Testis (tissue), 3 donors: ENCODE data around the gene TC2N. TPM values are rescaled to one million over a fixed set of nuclear protein-coding genes. Genes with fewer than 3 reads are reported as not detected.
"Not testable (repeated sequence)": the region's sequence is repeated elsewhere in the genome, so short reads cannot be mapped to it uniquely, and the experiment has no call there.

Experiments
- DNase-seq: peaks from one replicate; pipeline ENCODE4 v3.0.0-alpha.2; 2019
- H3K27ac ChIP-seq, 2 donors: fragments of 200-600 bp; sonication (generic); one replicate each; pipeline ENCODE4 v1.5.1; 2019
- H3K27me3 ChIP-seq: fragments of 200-600 bp; sonication (generic); one replicate; pipeline ENCODE4 v1.5.1; 2019
- H3K36me3 ChIP-seq: fragments of 200-600 bp; sonication (generic); one replicate; pipeline ENCODE4 v1.5.1; 2017; ENCODE audit warnings: low read depth; ENCODE audit errors: missing control alignments
- H3K4me1 ChIP-seq: fragments of 200-600 bp; sonication (generic); one replicate; pipeline ENCODE4 v1.5.1; 2019
- H3K4me3 ChIP-seq, 2 donors: fragments of 200-600 bp; sonication (generic); one replicate each; pipeline ENCODE4 v1.5.1; 2017 to 2019
- H3K9me3 ChIP-seq: fragments of 200-600 bp; sonication (generic); one replicate; pipeline ENCODE4 v1.5.1; 2017
- POLR2A ChIP-seq: fragments of 450-650 bp; IDR thresholded peaks from one replicate; pipeline ENCODE4 v1.6.1; 2017; ENCODE audit warnings: antibody characterized with exemption, mild to moderate bottlenecking, moderate library complexity
- WGBS, 2 donors: methylation state at CpG; one replicate each; pipeline ENCODE4 v1.1.5; 2018; 5-methylcytosine and 5-hydroxymethylcytosine counted together
- intact Hi-C: fragments of 100-400 bp; cut with DNase I; formaldehyde crosslinking; loops from one replicate; pipeline ENCODE4 v1.15.1; 2023; ENCODE audit warnings: low total_unique reads
- polyA plus RNA-seq: library from polyadenylated mRNA; stranded (reverse); fragments of 350-450 nt; fragmentation: Illumina TruSeq; extraction: RNeasy Lipid Tissue Mini Kit (QIAGEN cat#74804); gene quantifications from one replicate; pipeline ENCODE4 v1.2.3, GENCODE V29; 2014; ENCODE audit warnings: low read depth, low replicate concordance; ENCODE audit not compliant: insufficient read depth
- total RNA-seq, 2 donors: library from RNA; depleted of rRNA; stranded (reverse); fragments of >200 nt; gene quantifications; one replicate each; pipeline ENCODE4 v1.2.3, GENCODE V29; 2016
- TF ChIP-seq, protein P1 (sequence below), 3 experiments: fragments of 450-650 bp in 2 of 3; fragments of 200-600 bp in 1 of 3; sonication (generic) in 1 of 3; IDR thresholded peaks; one replicate each; pipeline ENCODE4 v1.5.1; 2016 to 2019; ENCODE audit warnings: antibody characterized with exemption in 3 of 3, mild to moderate bottlenecking in 2 of 3, moderate library complexity in 1 of 3

The TC2N gene
- total and polyA plus RNA-seq, 3 donors from 2014 or later, result 17.2 to 24.3 (median 19.6) TPM

GRCh38 chr14:91827746-91828145 lies 39.6 kb downstream of the TC2N start:
- H3K9me3 ChIP-seq, result no peaks in the 10 kb centered on the region
- H3K27ac ChIP-seq, result no peak overlapping the region
- WGBS, 2 donors, result 89 to 95% methylated on average over 1 of the region's 1 CpG
- DNase-seq, result no peak
- TF ChIP-seq, protein P1, sequence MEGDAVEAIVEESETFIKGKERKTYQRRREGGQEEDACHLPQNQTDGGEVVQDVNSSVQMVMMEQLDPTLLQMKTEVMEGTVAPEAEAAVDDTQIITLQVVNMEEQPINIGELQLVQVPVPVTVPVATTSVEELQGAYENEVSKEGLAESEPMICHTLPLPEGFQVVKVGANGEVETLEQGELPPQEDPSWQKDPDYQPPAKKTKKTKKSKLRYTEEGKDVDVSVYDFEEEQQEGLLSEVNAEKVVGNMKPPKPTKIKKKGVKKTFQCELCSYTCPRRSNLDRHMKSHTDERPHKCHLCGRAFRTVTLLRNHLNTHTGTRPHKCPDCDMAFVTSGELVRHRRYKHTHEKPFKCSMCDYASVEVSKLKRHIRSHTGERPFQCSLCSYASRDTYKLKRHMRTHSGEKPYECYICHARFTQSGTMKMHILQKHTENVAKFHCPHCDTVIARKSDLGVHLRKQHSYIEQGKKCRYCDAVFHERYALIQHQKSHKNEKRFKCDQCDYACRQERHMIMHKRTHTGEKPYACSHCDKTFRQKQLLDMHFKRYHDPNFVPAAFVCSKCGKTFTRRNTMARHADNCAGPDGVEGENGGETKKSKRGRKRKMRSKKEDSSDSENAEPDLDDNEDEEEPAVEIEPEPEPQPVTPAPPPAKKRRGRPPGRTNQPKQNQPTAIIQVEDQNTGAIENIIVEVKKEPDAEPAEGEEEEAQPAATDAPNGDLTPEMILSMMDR (IDR thresholded peaks at IDR 0.05), result no peak
- TF ChIP-seq POLR2A, result no peak
- H3K27me3 ChIP-seq, result no peaks in the 10 kb centered on the region
- H3K36me3 ChIP-seq, result no peaks in the 10 kb centered on the region
- intact Hi-C loops, result no loop called here
- no peak overlapping the region for H3K4me3 ChIP-seq
- no peaks in the 10 kb centered on the region for H3K4me1 ChIP-seq

DNA sequence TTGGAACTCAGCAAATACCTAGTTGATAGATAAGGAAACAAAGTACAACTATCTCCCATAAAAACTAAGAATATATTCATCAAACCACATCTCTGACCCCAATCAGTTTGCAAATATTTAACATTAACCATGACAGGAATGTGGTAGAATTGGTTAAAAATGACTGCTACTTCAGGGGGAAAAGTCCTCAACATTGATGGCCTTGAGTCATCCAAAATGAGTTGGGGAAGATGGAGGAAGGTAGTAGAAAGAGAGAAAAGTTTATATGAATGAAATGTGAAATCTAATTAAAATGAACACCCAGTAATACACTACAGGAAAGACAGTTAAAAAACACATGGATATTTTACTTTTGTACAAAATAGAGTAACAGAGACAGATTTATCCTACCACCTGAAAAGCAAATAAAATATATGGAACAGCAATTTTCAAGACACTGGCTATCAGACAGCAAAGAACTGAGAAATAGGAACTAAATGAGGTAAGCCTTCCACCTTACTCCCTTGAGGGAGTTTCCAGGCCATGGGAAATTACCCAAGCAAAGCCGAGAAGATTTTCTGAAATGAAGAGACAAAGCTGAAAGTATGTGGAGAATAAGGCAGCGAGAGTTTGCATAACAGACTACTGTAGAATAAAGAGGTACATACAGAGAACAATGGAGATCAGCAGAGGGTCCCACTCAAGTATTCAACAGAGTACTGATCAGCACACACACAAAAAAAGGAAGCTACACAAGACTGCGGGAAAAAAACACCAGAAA lies 49.6 kb downstream of the TC2N start:
- WGBS, 2 donors, result 88 to 89% methylated on average over 3 of the region's 3 CpGs

DNA sequence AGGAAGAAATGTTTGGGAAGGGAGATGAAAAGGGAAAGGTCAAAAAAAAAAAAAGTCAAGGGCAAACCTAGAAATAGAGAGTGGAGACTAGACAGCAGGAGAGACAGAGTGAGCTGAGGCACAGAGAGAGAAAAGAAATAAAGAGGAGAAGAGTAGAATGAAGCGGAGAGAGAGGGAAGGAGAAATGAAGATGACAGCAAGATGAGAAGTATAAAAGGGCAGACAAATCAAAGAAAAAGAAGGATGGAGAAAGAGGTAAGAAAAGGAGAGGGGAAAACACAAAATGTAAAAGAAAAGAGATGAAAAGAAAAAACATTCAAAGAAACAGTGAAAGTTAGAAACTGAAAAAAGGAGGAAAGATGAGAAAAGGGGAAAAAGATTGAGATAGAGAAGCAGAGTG lies 53.0 kb downstream of the TC2N start:
- TF ChIP-seq, protein P1 (IDR thresholded peaks at IDR 0.05), result no peak
- no peak for TF ChIP-seq POLR2A
- 93 to 100% methylated on average over 1 of the region's 1 CpG for WGBS, 2 donors
- no peak for DNase-seq
- Histone ChIP-seq H3K27me3 (no peaks in the 10 kb centered on the region), H3K9me3 (no peaks in the 10 kb centered on the region), H3K27ac (no peak overlapping the region), H3K4me3 (no peak overlapping the region), H3K36me3 (no peaks in the 10 kb centered on the region), H3K4me1 (no peaks in the 10 kb centered on the region)
- intact Hi-C loops, result no loop called here

More for the DNA sequence above, 49.6 kb downstream of the TC2N start:
- Histone ChIP-seq H3K4me3 (no peak overlapping the region), H3K36me3 (no peaks in the 10 kb centered on the region), H3K4me1 (no peaks in the 10 kb centered on the region), H3K9me3 (no peaks in the 10 kb centered on the region), H3K27ac (no peak overlapping the region), H3K27me3 (no peaks in the 10 kb centered on the region)
- intact Hi-C loops, result no loop called here
- TF ChIP-seq, protein P1 (IDR thresholded peaks at IDR 0.05), result no peak
- no peak for TF ChIP-seq POLR2A
- DNase-seq, result no peak

DNA sequence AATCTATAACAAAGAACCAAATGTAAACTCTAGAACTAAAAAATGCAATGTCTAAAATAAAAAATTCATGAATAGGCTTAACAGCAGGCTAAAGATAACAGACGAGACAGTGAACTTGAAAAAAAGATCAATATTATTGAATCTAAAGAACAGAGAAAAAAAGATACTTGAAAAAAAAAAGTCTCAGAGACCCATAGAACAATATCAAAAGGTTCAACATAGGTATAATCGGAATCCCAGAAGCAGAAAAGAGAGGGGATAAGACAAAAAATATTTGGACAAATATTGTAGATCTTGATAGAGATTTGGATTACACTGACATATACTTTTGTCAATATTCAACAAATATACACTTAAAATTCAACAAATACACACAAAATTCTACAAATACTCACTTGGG lies 56.6 kb downstream of the TC2N start:
- 90 to 93% methylated on average over 2 of the region's 2 CpGs for WGBS, 2 donors
- H3K4me1 ChIP-seq, result no peaks in the 10 kb centered on the region
- TF ChIP-seq, protein P1 (IDR thresholded peaks at IDR 0.05), result no peak
- TF ChIP-seq POLR2A, result no peak
- no peaks in the 10 kb centered on the region for H3K36me3 ChIP-seq
- no peak for DNase-seq
- H3K27me3 ChIP-seq, result no peaks in the 10 kb centered on the region
- H3K27ac ChIP-seq, result no peak overlapping the region
- no peaks in the 10 kb centered on the region for H3K9me3 ChIP-seq
- H3K4me3 ChIP-seq, result no peak overlapping the region
- intact Hi-C loops, result no loop called here

DNA sequence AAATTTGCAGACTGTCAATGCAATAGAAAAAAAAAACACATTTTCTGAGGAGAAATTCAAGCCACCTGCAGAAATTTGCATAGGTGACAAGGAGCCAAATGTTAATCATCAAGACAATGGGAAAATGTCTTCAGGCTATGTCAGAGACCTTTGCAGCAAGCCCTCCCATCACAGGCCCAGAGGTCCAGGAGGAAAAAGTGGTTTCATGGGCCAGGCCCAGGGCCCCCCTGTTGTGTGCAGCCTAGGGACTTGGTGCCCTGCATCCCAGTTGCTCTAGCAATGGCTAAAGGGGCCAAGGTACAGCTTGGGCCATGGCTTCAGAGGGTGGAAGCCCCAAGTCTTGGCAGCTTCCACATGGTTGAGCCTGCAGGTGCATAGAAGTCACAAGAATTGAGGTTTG lies 60.6 kb downstream of the TC2N start:
- no peaks in the 10 kb centered on the region for H3K36me3 ChIP-seq
- no peaks in the 10 kb centered on the region for H3K9me3 ChIP-seq
- H3K4me3 ChIP-seq, result no peak overlapping the region
- no peak overlapping the region for H3K27ac ChIP-seq
- TF ChIP-seq, protein P1 (IDR thresholded peaks at IDR 0.05), result no peak
- TF ChIP-seq POLR2A, result no peak
- DNase-seq, result no peak
- no peaks in the 10 kb centered on the region for H3K4me1 ChIP-seq
- no peaks in the 10 kb centered on the region for H3K27me3 ChIP-seq
- intact Hi-C loops, result no loop called here

DNA sequence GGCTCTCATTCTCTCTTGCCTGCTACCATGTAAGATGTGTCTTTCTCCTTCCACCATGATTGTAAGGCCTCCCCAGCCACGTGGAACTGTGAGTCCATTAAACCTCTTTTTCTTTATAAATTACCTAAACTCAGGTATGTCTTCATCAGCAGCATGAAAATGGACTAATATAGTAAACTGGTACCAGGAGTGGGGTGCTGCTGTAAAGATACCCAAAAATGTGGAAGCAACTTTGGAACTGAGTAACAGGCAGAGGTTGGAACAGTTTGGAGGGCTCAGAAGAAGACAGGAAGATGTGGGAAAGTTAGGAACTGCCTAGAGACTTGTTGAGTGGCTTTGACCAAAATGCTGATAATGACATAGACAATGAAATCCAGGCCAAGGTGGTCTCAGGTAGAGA lies 61.2 kb downstream of the TC2N start:
- H3K27me3 ChIP-seq, DNase-seq, H3K27ac ChIP-seq, H3K9me3 ChIP-seq, intact Hi-C loops, H3K36me3 ChIP-seq, H3K4me3 ChIP-seq, H3K4me1 ChIP-seq: not testable (repeated sequence)
- 81 to 82% methylated on average over 1 of the region's 1 CpG for WGBS, 2 donors
